ENCODE results near the gene PNPLA2. TPM values are rescaled to one million over a fixed set of nuclear protein-coding genes. Genes with fewer than 3 reads are reported as not detected.
A peak's percentile ranks its signal among the peaks of the same experiment; 100 is the strongest.

The PNPLA2 gene
- total RNA-seq, 4 donors from 2014 or later, result 62.8 to 107 (median 77.6) TPM

- H3K27me3 ChIP-seq, result peaks cover 0 to 31% (median 11%) of the 10 kb centered on the region in 4 donors
- no peak overlapping the region for H3K4me3 ChIP-seq
- peaks cover 0 to 28% (median 25%) of the 10 kb centered on the region in 4 donors for H3K36me3 ChIP-seq
- TF ChIP-seq EP300 (IDR thresholded peaks at IDR 0.05), result no peak
- intact Hi-C loops (cut with DNase I), result no loop called here
- H3K4me1 ChIP-seq, result peaks cover 32 to 63% (median 48%) of the 10 kb centered on the region in 4 donors
- no peak for DNase-seq (ENCODE audit: extremely low spot score)
- no peak overlapping the region for H3K27ac ChIP-seq (replicated peaks in 1 of 4)
- no peaks in the 10 kb centered on the region for H3K9me3 ChIP-seq
- WGBS, result 100% methylated on average over 3 of the region's 7 CpGs
Observed at GRCh38 chr11:793556-793955, 25.2 kb upstream of the PNPLA2 start.

GRCh38 chr11:794013-794765 lies 24.5 kb upstream of the PNPLA2 start:
- Histone ChIP-seq H3K9me3 (no peaks in the 10 kb centered on the region), H3K27ac (replicated peaks in 1 of 4) (no peak overlapping the region), H3K4me3 (no peak overlapping the region), H3K4me1 (peaks cover 32 to 60% (median 48%) of the 10 kb centered on the region in 4 donors), H3K36me3 (peaks cover 2 to 32% (median 27%) of the 10 kb centered on the region in 4 donors), H3K27me3 (peaks cover 0 to 25% (median 8%) of the 10 kb centered on the region in 4 donors)
- no peak for DNase-seq (ENCODE audit: extremely low spot score)
- intact Hi-C loops (cut with DNase I), result no loop called here
- TF ChIP-seq CTCF (IDR thresholded peaks at IDR 0.05), result no peak
- TF ChIP-seq EP300 (IDR thresholded peaks at IDR 0.05), result no peak
- no peak for TF ChIP-seq POLR2AphosphoS5 (IDR thresholded peaks at IDR 0.05)
- no peak for TF ChIP-seq POLR2A (IDR thresholded peaks at IDR 0.05; ENCODE audit: low read depth)
- 81% methylated on average over 20 of the region's 31 CpGs for WGBS

GRCh38 chr11:794766-795633 lies 23.7 kb upstream of the PNPLA2 start:
- 53% methylated on average over 18 of the region's 38 CpGs for WGBS
- no peak for DNase-seq (ENCODE audit: extremely low spot score)
- intact Hi-C loops (cut with DNase I), result no loop called here
- H3K4me1 ChIP-seq, result peaks cover 32 to 52% (median 40%) of the 10 kb centered on the region in 4 donors
- peaks cover 6 to 40% (median 34%) of the 10 kb centered on the region in 4 donors for H3K36me3 ChIP-seq
- H3K9me3 ChIP-seq, result no peaks in the 10 kb centered on the region
- TF ChIP-seq POLR2AphosphoS5 (IDR thresholded peaks at IDR 0.05) (no peak), EP300 (IDR thresholded peaks at IDR 0.05) (no peak), POLR2A (IDR thresholded peaks at IDR 0.05; ENCODE audit: low read depth) (no peak), CTCF (IDR thresholded peaks at IDR 0.05) (no peak)
- H3K27ac ChIP-seq (replicated peaks in 1 of 4), result peak overlapping the region; percentile 84 to 93 (median 90)
- peak overlapping the region; percentile 59 to 93 (median 84) for H3K4me3 ChIP-seq
- H3K27me3 ChIP-seq, result peaks cover 0 to 17% (median 4%) of the 10 kb centered on the region in 4 donors

GRCh38 chr11:795634-796564 lies 22.8 kb upstream of the PNPLA2 start:
- H3K4me3 ChIP-seq, result peak overlapping the region; percentile 59 to 93 (median 84)
- H3K27ac ChIP-seq (replicated peaks in 1 of 4), result peak overlapping the region; percentile 84 to 93 (median 90)
- DNase-seq (ENCODE audit: extremely low spot score), result peak; percentile 95
- TF ChIP-seq POLR2AphosphoS5 (IDR thresholded peaks at IDR 0.05) (peak; percentile 30 to 73), CTCF (IDR thresholded peaks at IDR 0.05) (no peak)
- H3K36me3 ChIP-seq, result peaks cover 6 to 49% (median 43%) of the 10 kb centered on the region in 4 donors
- intact Hi-C loops (cut with DNase I), result no loop called here
- 19% methylated on average over 4 of the region's 26 CpGs for WGBS
- H3K4me1 ChIP-seq, result peaks cover 32 to 49% (median 37%) of the 10 kb centered on the region in 4 donors
- no peaks in the 10 kb centered on the region for H3K9me3 ChIP-seq
- H3K27me3 ChIP-seq, result peaks cover 0 to 8% (median 0%) of the 10 kb centered on the region in 4 donors

Measured in esophagus muscularis mucosa (tissue), 4 donors.